ENCODE measurements around the gene TLCD3A. TPM values are rescaled to one million over a fixed set of nuclear protein-coding genes. Genes with fewer than 3 reads are reported as not detected.

The TLCD3A gene
- total and polyA plus RNA-seq, 2 of the 4 experiments (the other 2 are of a cell fraction): 15.2 to 35.0 TPM

DNA sequence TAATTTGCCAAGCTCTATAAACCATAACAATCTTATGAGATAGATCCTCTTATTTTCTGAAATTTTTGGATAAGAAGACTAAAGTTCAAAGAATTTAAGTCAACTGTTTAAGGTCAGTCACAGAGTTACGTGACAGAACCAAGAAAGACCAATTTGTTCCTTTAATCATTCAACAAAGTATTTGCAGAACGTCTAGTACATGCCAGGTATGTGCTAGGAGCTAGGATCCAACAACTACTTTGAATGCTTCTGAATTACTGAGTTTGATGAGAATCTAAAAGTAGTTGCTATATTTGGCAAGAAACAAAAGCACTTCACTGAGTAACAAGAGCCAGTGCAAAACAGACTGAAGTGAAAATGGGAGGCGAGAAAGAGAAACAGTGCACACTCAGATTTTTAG, 34.7 kb downstream of the TLCD3A start:
- H3K4me1 ChIP-seq (ENCODE audit: control insufficient read depth, insufficient read depth, low read length): no peaks in the 10 kb centered on the region
- TF ChIP-seq BHLHE40 (IDR thresholded peaks at IDR 0.05; ENCODE audit: low read depth, low read length): no peak
- no peak for TF ChIP-seq RFX5 (IDR thresholded peaks at IDR 0.05; ENCODE audit: low read depth, low read length)
- no peak for TF ChIP-seq FOS (IDR thresholded peaks at IDR 0.05; ENCODE audit: low read depth, low read length)
- TF ChIP-seq CHD1 (IDR thresholded peaks at IDR 0.05; ENCODE audit: low read depth, low read length): no peak
- no peak for TF ChIP-seq MAFK (IDR thresholded peaks at IDR 0.05; ENCODE audit: low read depth, low read length)
- no peak for TF ChIP-seq POLR2A (IDR thresholded peaks at IDR 0.05; ENCODE audit: low read depth, low read length)
- no peak for TF ChIP-seq RAD21 (IDR thresholded peaks at IDR 0.05; ENCODE audit: low read length)
- no peak for TF ChIP-seq CEBPB (IDR thresholded peaks at IDR 0.05; ENCODE audit: low read depth, low read length)
- no peak for TF ChIP-seq MXI1 (IDR thresholded peaks at IDR 0.05; ENCODE audit: borderline replicate concordance, low read depth, low read length)
- no peak for TF ChIP-seq MAZ (IDR thresholded peaks at IDR 0.05; ENCODE audit: borderline replicate concordance, low read depth, low read length)
- TF ChIP-seq SMC3 (IDR thresholded peaks at IDR 0.05; ENCODE audit: low read depth, low read length): no peak
- no peak for TF ChIP-seq NFE2L2 (IDR thresholded peaks at IDR 0.05; ENCODE audit: low read depth, low read length)
- TF ChIP-seq, protein P1, sequence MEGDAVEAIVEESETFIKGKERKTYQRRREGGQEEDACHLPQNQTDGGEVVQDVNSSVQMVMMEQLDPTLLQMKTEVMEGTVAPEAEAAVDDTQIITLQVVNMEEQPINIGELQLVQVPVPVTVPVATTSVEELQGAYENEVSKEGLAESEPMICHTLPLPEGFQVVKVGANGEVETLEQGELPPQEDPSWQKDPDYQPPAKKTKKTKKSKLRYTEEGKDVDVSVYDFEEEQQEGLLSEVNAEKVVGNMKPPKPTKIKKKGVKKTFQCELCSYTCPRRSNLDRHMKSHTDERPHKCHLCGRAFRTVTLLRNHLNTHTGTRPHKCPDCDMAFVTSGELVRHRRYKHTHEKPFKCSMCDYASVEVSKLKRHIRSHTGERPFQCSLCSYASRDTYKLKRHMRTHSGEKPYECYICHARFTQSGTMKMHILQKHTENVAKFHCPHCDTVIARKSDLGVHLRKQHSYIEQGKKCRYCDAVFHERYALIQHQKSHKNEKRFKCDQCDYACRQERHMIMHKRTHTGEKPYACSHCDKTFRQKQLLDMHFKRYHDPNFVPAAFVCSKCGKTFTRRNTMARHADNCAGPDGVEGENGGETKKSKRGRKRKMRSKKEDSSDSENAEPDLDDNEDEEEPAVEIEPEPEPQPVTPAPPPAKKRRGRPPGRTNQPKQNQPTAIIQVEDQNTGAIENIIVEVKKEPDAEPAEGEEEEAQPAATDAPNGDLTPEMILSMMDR (conservative IDR thresholded peaks at IDR 0.05; ENCODE audit: low read depth, low read length): no peak
- H2BK120ac ChIP-seq (ENCODE audit: low read depth, low read length): no peak overlapping the region
- no peak overlapping the region for H2AK5ac ChIP-seq (ENCODE audit: low read depth, low read length)
- no CpG with 5 or more reads among the region's 3 CpGs for WGBS, 2 experiments (ENCODE audit: extremely low coverage in 2 of 2, insufficient read length in 1 of 2)
- no peak overlapping the region for H3K4me3 ChIP-seq (ENCODE audit: insufficient read depth, low read depth, low read length)
- H3K56ac ChIP-seq (ENCODE audit: extremely low read depth, insufficient read depth, low read length): no peak overlapping the region
- ATAC-seq (ENCODE audit: low read depth): no peak
- H2AFZ ChIP-seq (replicated peaks; ENCODE audit: low read length, poor library complexity): no peak overlapping the region
- H3K18ac ChIP-seq (ENCODE audit: low read depth, low read length): no peak overlapping the region
- H3K4me2 ChIP-seq (ENCODE audit: low read depth, low read length): no peak overlapping the region
- H4K8ac ChIP-seq (ENCODE audit: low read depth in 2 of 2, low read length in 2 of 2): no peak overlapping the region
- BruUV-seq (replicated peaks): no TSS peak
- H4K5ac ChIP-seq (ENCODE audit: low read depth, low read length): no peak overlapping the region
- no peak for DNase-seq
- H3K9me1 ChIP-seq (ENCODE audit: insufficient read depth, low read length): no peaks in the 10 kb centered on the region
- CTCF ChIA-PET: no interaction called here
- H2BK5ac ChIP-seq (ENCODE audit: low read depth, low read length, poor library complexity, severe bottlenecking): no peak overlapping the region
- H3K9ac ChIP-seq (ENCODE audit: low read depth, low read length): no peak overlapping the region
- no peak overlapping the region for H3K4ac ChIP-seq (ENCODE audit: low read depth, low read length)
- H3K36me3 ChIP-seq (ENCODE audit: control insufficient read depth, insufficient read depth, low read length): peaks cover 43% of the 10 kb centered on the region
- in situ Hi-C loops (cut with MboI; ENCODE audit: low sequenced_read_pairs) (no loop called here), intact Hi-C loops (cut with micrococcal nuclease) (no loop called here), dilution Hi-C loops (cut with HindIII; ENCODE audit: low sequenced_read_pairs, unreplicated experiment) (no loop called here)
- no peak overlapping the region for H4K91ac ChIP-seq (ENCODE audit: insufficient read depth, low read depth, low read length)
- H3K9me3 ChIP-seq (ENCODE audit: control insufficient read depth, insufficient read depth, low read length): no peaks in the 10 kb centered on the region
- H2AK9ac ChIP-seq (replicated peaks; ENCODE audit: low read depth, low read length, poor library complexity): no peak overlapping the region
- H2BK15ac ChIP-seq (ENCODE audit: low read depth, low read length): no peak overlapping the region
- H3K27me3 ChIP-seq (ENCODE audit: control insufficient read depth, insufficient read depth, low read length): no peaks in the 10 kb centered on the region
- no peak overlapping the region for H3K27ac ChIP-seq (ENCODE audit: insufficient read depth, low read length)
- no peak overlapping the region for H2BK20ac ChIP-seq (ENCODE audit: low read depth, low read length)
- no peaks in the 10 kb centered on the region for H4K20me1 ChIP-seq (ENCODE audit: insufficient read depth, low read length)
- H3K79me1 ChIP-seq (ENCODE audit: low read depth in 1 of 2, low read length in 2 of 2): peaks cover 0 to 9% of the 10 kb centered on the region in 2 experiments; a peak in 3 of 4 replicates
- POLR2A ChIA-PET (ENCODE audit: unreplicated experiment): no interaction called here
- no peak overlapping the region for H3K14ac ChIP-seq (replicated peaks; ENCODE audit: low read depth, low read length)
- H3K23ac ChIP-seq (ENCODE audit: low read depth, low read length): no peak overlapping the region
